Measurements from ENCODE around the gene COX6B1. TPM values are rescaled to one million over a fixed set of nuclear protein-coding genes. Genes with fewer than 3 reads are reported as not detected.

Gene COX6B1
- total and polyA plus RNA-seq, 2 of the 8 experiments (the other 6 are each of a cell fraction or from before 2014, with no cell fraction given) = 437 to 1,052 TPM

- Histone ChIP-seq H3K79me1 (ENCODE audit: low read depth, low read length) (no peaks in the 10 kb centered on the region), H3K27me3 (replicated peaks in 1 of 4; ENCODE audit: control insufficient read depth in 3 of 4, extremely low read depth in 1 of 4, insufficient read depth in 3 of 4, low read length in 3 of 4) (no peaks in the 10 kb centered on the region), H4K20me1 (replicated peaks in 1 of 2; ENCODE audit: control insufficient read depth in 1 of 2, insufficient read depth in 2 of 2, low read length in 2 of 2) (no peaks in the 10 kb centered on the region), H4K8ac (ENCODE audit: extremely low read depth, insufficient read depth, low read length) (no peak overlapping the region), H3K4me3 (ENCODE audit: extremely low read depth in 1 of 4, insufficient read depth in 2 of 4, low read depth in 3 of 4, low read length in 4 of 4) (no peak overlapping the region), H2AFZ (ENCODE audit: low read length) (no peak overlapping the region), H2BK15ac (ENCODE audit: low read length) (no peak overlapping the region), H3K14ac (ENCODE audit: insufficient read length) (no peak overlapping the region), H3K4me2 (ENCODE audit: insufficient read depth in 1 of 2, low read depth in 2 of 2, low read length in 2 of 2) (no peak overlapping the region), H2BK12ac (ENCODE audit: low read depth, low read length) (no peak overlapping the region), H2BK5ac (ENCODE audit: low read depth, low read length) (no peak overlapping the region), H3K27ac (ENCODE audit: low read depth, low read length) (no peak overlapping the region), H2AK5ac (ENCODE audit: low read depth, low read length) (0 out of 2 replicates have a peak overlapping the region, but pooled peaks have one; percentile 42), H2BK20ac (ENCODE audit: low read length) (no peak overlapping the region), H3K56ac (replicated peaks; ENCODE audit: insufficient read length, low read depth, low read length) (no peak overlapping the region), H3K9ac (replicated peaks in 1 of 4; ENCODE audit: extremely low read depth in 1 of 4, low read depth in 3 of 4, low read length in 3 of 4) (no peak overlapping the region), H4K5ac (ENCODE audit: insufficient read length, low read depth, low read length) (no peak overlapping the region), H4K91ac (replicated peaks; ENCODE audit: insufficient read length, low read length) (no peak overlapping the region), H3K4me1 (replicated peaks in 1 of 4; ENCODE audit: control insufficient read depth in 3 of 4, insufficient read depth in 4 of 4, low read length in 3 of 4) (no peaks in the 10 kb centered on the region), H3K9me3 (ENCODE audit: insufficient read depth in 2 of 2, low read depth in 1 of 2, low read length in 1 of 2) (no peaks in the 10 kb centered on the region), H3K4ac (replicated peaks; ENCODE audit: insufficient read length, low read depth, low read length) (no peak overlapping the region), H3K23ac (ENCODE audit: insufficient read length) (no peak overlapping the region), H3K18ac (ENCODE audit: extremely low read depth, low read length) (no peak overlapping the region), H2BK120ac (replicated peaks; ENCODE audit: low read depth, low read length) (no peak overlapping the region), H3K36me3 (ENCODE audit: control insufficient read depth in 2 of 4, insufficient read depth in 4 of 4, low read length in 3 of 4) (no peaks in the 10 kb centered on the region), H3K23me2 (ENCODE audit: low read depth, low read length) (no peaks in the 10 kb centered on the region), H3K79me2 (ENCODE audit: control insufficient read depth in 1 of 2, insufficient read depth in 2 of 2, low read length in 2 of 2) (no peaks in the 10 kb centered on the region)
- POLR2A ChIA-PET (ENCODE audit: partially characterized antibody) = interaction anchor here (0.6 to 2.6 kb wide), 4 partner anchors 16 to 185 kb away, joined by 3 to 11 read pairs (median 4); no protein-coding TSS in a partner anchor
- DNase-seq (ENCODE audit: low read depth in 1 of 2, low spot score in 2 of 2) (no peak), FAIRE-seq (no peak)
- CTCF ChIA-PET (ENCODE audit: partially characterized antibody) = interaction anchor here (0.8 to 7.6 kb wide), 5 partner anchors 17 to 148 kb away, joined by 3 to 105 read pairs (median 4); no protein-coding TSS in a partner anchor
- whole genome bisulfite sequencing, 2 experiments (ENCODE audit: extremely low coverage in 1 of 2, insufficient coverage in 1 of 2, insufficient read length in 1 of 2, insufficient replicate concordance in 2 of 2, low coverage in 1 of 2, low lambda C conversion rate in 2 of 2, missing lambda C conversion rate in 1 of 2) = 75% methylated on average over 2 of the region's 2 CpGs; no CpG with 5 or more reads in 1 of the 2 experiments
- TF ChIP-seq SAP30 (IDR thresholded peaks at IDR 0.05; ENCODE audit: insufficient read depth, insufficient replicate concordance, low read length) (no peak), EP300 (IDR thresholded peaks at IDR 0.05; ENCODE audit: borderline replicate concordance in 1 of 2, low read depth in 2 of 2, low read length in 2 of 2) (no peak), EGR1 (IDR thresholded peaks at IDR 0.05; ENCODE audit: borderline replicate concordance, low read depth, low read length) (no peak), BRCA1 (IDR thresholded peaks at IDR 0.05; ENCODE audit: low read depth, low read length) (no peak), KDM5A (IDR thresholded peaks at IDR 0.05; ENCODE audit: low read length) (no peak), TAF1 (IDR thresholded peaks at IDR 0.05; ENCODE audit: low read depth, low read length) (no peak), ASH2L (IDR thresholded peaks at IDR 0.05; ENCODE audit: low read length) (no peak), NANOG (IDR thresholded peaks at IDR 0.05; ENCODE audit: insufficient read depth, low read depth, low read length, poor library complexity, severe bottlenecking) (no peak), POLR2AphosphoS5 (IDR thresholded peaks at IDR 0.05; ENCODE audit: low read depth, low read length) (no peak), CHD2 (IDR thresholded peaks at IDR 0.05; ENCODE audit: low read length) (no peak), RBBP5 (IDR thresholded peaks at IDR 0.05; ENCODE audit: borderline replicate concordance, low read depth, low read length) (no peak), POLR2A (IDR thresholded peaks at IDR 0.05; ENCODE audit: control extremely low read depth in 1 of 2, low read depth in 2 of 2, low read length in 2 of 2) (no peak), RNF2 (IDR thresholded peaks at IDR 0.05; ENCODE audit: borderline replicate concordance, low read depth, low read length, missing control alignments, poor library complexity, severe bottlenecking) (no peak), SRF (IDR thresholded peaks at IDR 0.05; ENCODE audit: low read depth, low read length) (no peak)
Measured at GRCh38 chr19:35695895-35696422, 47.8 kb downstream of the COX6B1 start.
